Measurements from ENCODE around the gene PAK5.

GRCh38 chr20:9595763-9596162, 243.1 kb downstream of the PAK5 start:
- TF ChIP-seq CTCF (conservative IDR thresholded peaks at IDR 0.05), result no peak
- TF ChIP-seq EZH2 (IDR thresholded peaks at IDR 0.05; ENCODE audit: low read depth), result no peak

All from PC-9 (cell line).